Brain microvascular endothelial cell (primary cell): ENCODE measurements around the gene CLEC12A.
"Not testable (repeated sequence)": the region's sequence is repeated elsewhere in the genome, so short reads cannot be mapped to it uniquely, and the experiment has no call there.

Experiments used
- DNase-seq: peaks from one replicate; pipeline ENCODE4 v3.0.0-alpha.2; 2020
- H3K27ac ChIP-seq: fragments of 250-450 bp; sonication (Bioruptor Pico); 2 replicates; pipeline ENCODE4 v1.5.1; 2020; ENCODE audit warnings: mild to moderate bottlenecking, moderate library complexity
- H3K27me3 ChIP-seq: fragments of 250-450 bp; sonication (Bioruptor Pico); replicated peaks from 2 replicates; pipeline ENCODE4 v1.5.1; 2020; ENCODE audit warnings: mild to moderate bottlenecking
- H3K36me3 ChIP-seq: fragments of 250-450 bp; sonication (Bioruptor Pico); replicated peaks from 2 replicates; pipeline ENCODE4 v1.5.1; 2020; ENCODE audit warnings: mild to moderate bottlenecking
- H3K4me3 ChIP-seq: 2 replicates; pipeline ENCODE4 v1.5.1; 2011; ENCODE audit warnings: low read depth, mild to moderate bottlenecking, control low read depth, low read length, moderate library complexity
- in situ Hi-C: cut with HindIII; loops from 2 replicates; pipeline ENCODE4 v1.10.0; 2017; ENCODE audit warnings: low sequenced_read_pairs, low pct_ligation_motif_present
- TF ChIP-seq, protein P1 (sequence below): IDR thresholded peaks from 2 replicates; pipeline ENCODE4 v1.5.1; 2011; ENCODE audit warnings: low read depth, mild to moderate bottlenecking, moderate library complexity, low read length, control low read depth, inconsistent platforms; ENCODE audit errors: missing control alignments

The CLEC12A gene

DNA sequence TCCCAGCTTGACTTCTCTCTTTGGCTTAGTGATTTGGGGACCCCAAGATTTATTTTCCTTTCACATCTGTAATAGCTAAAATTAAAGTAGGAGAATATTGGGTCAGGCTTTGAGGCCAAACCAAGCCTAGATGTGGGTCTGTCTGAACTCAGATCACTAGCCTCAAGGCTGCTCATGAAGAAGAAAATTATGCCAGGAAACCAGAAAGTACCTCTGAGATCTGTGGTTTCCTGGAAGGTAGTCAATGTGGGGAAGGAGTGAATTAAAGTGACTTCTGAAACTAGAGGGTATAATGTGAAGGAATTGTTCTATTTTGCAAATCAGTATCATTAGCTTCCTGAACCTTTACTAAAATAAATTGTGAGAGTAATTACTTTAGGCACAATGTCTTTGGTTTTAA is 13.4 kb upstream of the CLEC12A start:
- no peak overlapping the region for H3K4me3 ChIP-seq
- H3K27me3 ChIP-seq: no peaks in the 10 kb centered on the region
- H3K27ac ChIP-seq: no peak overlapping the region
- no peak for DNase-seq
- in situ Hi-C loops: no loop called here
- H3K36me3 ChIP-seq: no peaks in the 10 kb centered on the region
- TF ChIP-seq, protein P1, sequence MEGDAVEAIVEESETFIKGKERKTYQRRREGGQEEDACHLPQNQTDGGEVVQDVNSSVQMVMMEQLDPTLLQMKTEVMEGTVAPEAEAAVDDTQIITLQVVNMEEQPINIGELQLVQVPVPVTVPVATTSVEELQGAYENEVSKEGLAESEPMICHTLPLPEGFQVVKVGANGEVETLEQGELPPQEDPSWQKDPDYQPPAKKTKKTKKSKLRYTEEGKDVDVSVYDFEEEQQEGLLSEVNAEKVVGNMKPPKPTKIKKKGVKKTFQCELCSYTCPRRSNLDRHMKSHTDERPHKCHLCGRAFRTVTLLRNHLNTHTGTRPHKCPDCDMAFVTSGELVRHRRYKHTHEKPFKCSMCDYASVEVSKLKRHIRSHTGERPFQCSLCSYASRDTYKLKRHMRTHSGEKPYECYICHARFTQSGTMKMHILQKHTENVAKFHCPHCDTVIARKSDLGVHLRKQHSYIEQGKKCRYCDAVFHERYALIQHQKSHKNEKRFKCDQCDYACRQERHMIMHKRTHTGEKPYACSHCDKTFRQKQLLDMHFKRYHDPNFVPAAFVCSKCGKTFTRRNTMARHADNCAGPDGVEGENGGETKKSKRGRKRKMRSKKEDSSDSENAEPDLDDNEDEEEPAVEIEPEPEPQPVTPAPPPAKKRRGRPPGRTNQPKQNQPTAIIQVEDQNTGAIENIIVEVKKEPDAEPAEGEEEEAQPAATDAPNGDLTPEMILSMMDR: no peak

DNA sequence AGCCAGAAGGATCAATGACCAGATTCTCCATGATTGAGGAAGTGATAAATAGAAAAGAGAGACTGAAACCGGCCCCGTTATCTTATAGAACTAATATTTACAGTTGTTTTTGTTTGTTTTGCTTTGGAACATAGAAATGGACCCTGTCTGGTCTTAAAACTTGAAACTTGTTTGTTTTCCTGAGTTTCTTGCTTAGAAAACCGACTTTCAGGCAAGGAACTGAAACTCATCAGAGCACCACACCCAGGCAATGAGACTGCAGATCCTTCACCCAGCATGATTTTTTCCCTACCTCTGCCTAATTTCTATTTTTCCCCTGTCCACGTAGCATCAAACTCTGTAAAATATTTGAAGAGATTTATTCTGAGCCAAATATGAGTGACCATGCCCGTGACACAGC is 10.6 kb upstream of the CLEC12A start:
- DNase-seq: no peak
- H3K27ac ChIP-seq: no peak overlapping the region

DNA sequence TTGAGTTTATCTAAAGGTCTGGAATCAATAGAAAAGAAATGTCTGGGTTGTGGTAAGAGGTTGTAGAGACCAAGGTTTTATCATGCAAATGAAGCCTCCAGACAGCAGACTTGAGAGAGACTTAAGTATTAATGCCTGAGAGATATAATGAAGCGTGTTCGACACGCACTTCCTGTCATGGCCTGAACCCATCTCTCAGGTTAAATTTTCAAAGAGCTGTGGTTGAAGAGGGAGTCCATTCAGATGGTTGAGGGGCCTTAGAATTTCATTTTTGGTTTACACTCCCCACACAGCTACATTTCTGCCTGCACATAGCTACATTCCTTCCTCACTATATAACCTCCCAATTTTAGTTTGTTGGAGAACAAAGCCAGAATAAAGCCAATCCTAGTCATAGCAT is 10.1 kb upstream of the CLEC12A start:
- in situ Hi-C loops: no loop called here
- no peak overlapping the region for H3K27ac ChIP-seq
- H3K36me3 ChIP-seq: no peaks in the 10 kb centered on the region
- no peaks in the 10 kb centered on the region for H3K27me3 ChIP-seq
- TF ChIP-seq, protein P1: no peak
- DNase-seq: no peak
- H3K4me3 ChIP-seq: no peak overlapping the region

More for the DNA sequence above, 10.6 kb upstream of the CLEC12A start:
- Histone ChIP-seq H3K36me3 (no peaks in the 10 kb centered on the region), H3K4me3 (no peak overlapping the region), H3K27me3 (no peaks in the 10 kb centered on the region)
- in situ Hi-C loops: no loop called here
- TF ChIP-seq, protein P1: no peak

DNA sequence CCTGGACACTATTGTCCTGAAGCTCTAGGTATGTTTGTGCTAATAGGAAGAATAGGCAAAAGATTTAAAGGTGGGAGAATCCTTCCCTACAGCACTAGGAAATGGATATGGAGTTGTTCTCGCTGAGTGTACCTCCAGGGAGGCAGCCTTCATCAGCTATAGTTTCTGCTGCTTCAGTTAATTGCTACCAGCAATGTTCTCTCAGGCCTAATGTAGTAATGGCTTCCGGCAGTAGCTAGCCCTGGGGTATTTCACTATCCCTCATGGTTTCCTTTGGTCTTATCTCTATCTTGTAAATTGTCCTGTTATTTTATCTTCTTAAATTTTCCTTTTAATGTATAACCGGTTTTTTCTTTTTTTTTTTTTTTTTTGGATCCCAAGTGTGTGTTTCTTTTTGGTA is 9.3 kb upstream of the CLEC12A start:
- Histone ChIP-seq H3K36me3 (no peaks in the 10 kb centered on the region), H3K27me3 (no peaks in the 10 kb centered on the region), H3K4me3 (no peak overlapping the region), H3K27ac (no peak overlapping the region)
- DNase-seq: no peak
- TF ChIP-seq, protein P1: no peak
- in situ Hi-C loops: no loop called here

DNA sequence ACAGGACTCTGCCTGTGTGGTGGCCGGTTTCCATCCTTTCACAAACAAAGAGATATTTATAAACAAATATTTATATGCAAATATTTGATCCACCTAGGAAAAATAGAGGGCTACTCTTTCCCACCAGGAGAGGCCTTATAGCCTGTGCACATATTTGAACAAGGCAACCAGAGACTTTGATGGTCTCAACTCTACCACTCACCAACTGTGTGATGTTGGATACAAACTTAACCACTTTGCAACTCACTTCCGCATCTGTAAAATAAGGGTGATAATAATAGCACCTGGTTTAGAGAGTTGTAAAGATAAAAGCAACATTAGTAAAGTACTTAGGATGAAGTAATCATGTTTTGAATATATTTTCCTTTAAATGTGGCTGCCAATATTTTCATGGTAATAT is 1.5 kb upstream of the CLEC12A start:
- in situ Hi-C loops: no loop called here
- Histone ChIP-seq H3K27ac (no peak overlapping the region), H3K4me3 (no peak overlapping the region), H3K36me3 (no peaks in the 10 kb centered on the region), H3K27me3 (no peaks in the 10 kb centered on the region)
- no peak for DNase-seq
- TF ChIP-seq, protein P1: no peak

DNA sequence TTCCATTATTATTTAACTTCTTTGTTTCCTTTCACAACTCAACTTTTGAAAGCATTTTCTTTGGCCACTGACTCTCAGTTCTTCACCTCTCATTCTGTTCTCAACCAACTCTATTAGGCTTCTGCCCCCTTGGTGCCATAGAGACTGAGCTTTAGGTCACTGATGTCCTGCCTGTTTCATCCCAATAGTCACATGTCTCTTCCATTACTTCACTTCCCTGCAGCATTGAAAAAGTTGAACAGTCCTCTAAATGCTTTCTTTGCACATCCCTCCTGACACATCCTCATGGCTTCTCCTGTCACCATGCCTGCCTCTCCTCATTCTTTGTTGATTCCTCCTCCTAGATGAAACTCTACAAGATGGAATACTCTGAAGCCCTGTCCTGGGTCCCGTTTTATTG is 2.7 kb downstream of the CLEC12A start:
- in situ Hi-C loops: no loop called here
- Histone ChIP-seq H3K27ac (no peak overlapping the region), H3K27me3 (no peaks in the 10 kb centered on the region), H3K36me3 (no peaks in the 10 kb centered on the region), H3K4me3 (no peak overlapping the region)
- DNase-seq: no peak
- TF ChIP-seq, protein P1: no peak

DNA sequence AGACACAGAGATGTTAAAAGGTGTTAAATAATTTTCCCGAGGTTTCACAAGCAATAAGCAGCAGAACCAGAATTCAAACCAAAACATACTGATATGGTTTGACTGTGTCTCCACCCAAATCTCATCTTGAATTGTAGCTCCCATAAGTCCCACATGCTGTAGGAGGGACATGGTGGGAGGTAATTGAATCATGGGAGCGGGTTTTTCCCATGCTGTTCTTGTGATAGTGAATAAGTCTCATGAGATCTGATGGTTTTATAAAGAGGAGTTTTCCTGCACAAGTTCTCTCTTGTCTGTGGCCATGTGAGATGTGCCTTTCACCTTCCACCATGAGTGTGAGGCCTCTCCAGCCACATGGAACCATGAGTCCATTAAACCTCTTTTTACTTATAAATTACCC is 3.5 kb downstream of the CLEC12A start:
- H3K36me3 ChIP-seq, DNase-seq, in situ Hi-C loops, H3K4me3 ChIP-seq, H3K27ac ChIP-seq, H3K27me3 ChIP-seq: not testable (repeated sequence)
